ENCODE results near the gene THSD4.

GRCh38 chr15:71328453-71328852 lies 213.2 kb downstream of the THSD4 start:
- no peak for TF ChIP-seq EZH2 (IDR thresholded peaks at IDR 0.05; ENCODE audit: low read depth)
- TF ChIP-seq, protein P1, sequence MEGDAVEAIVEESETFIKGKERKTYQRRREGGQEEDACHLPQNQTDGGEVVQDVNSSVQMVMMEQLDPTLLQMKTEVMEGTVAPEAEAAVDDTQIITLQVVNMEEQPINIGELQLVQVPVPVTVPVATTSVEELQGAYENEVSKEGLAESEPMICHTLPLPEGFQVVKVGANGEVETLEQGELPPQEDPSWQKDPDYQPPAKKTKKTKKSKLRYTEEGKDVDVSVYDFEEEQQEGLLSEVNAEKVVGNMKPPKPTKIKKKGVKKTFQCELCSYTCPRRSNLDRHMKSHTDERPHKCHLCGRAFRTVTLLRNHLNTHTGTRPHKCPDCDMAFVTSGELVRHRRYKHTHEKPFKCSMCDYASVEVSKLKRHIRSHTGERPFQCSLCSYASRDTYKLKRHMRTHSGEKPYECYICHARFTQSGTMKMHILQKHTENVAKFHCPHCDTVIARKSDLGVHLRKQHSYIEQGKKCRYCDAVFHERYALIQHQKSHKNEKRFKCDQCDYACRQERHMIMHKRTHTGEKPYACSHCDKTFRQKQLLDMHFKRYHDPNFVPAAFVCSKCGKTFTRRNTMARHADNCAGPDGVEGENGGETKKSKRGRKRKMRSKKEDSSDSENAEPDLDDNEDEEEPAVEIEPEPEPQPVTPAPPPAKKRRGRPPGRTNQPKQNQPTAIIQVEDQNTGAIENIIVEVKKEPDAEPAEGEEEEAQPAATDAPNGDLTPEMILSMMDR (conservative IDR thresholded peaks at IDR 0.05), result no peak
